T-helper 2 cell (primary cell): Measurements from ENCODE around the gene FCHSD2.
"Not testable (repeated sequence)": the region's sequence is repeated elsewhere in the genome, so short reads cannot be mapped to it uniquely, and the experiment has no call there.

Experiments
- DNase-seq, 5 experiments: peaks; one replicate each; pipeline versions ENCODE4 v3.0.0 to v3.0.0-alpha.2; 2012 to 2022

The FCHSD2 gene

GRCh38 chr11:72920001-72920400 is 222.1 kb downstream of the FCHSD2 start:
- no peak for DNase-seq

DNA sequence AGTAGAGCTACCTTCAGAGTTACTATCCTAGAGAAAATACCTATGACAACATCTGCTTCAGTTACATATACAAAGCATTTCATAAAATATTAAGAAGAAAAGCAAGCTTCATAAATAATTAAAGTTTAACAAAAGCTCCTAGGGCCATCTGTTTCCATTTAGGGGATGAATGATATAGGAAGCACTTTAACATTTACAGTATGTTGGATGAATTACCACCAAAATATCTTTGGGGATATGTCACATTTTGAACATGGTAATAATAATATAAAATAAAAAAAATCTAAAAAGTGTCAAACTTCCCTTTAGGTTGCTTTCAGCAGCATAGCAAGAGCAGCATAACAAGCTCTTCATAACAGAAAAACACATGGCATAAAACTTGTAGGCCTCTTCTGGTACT is 223.3 kb downstream of the FCHSD2 start:
- no peak for DNase-seq

GRCh38 chr11:72912253-72912652 is 229.9 kb downstream of the FCHSD2 start:
- no peak for DNase-seq

DNA sequence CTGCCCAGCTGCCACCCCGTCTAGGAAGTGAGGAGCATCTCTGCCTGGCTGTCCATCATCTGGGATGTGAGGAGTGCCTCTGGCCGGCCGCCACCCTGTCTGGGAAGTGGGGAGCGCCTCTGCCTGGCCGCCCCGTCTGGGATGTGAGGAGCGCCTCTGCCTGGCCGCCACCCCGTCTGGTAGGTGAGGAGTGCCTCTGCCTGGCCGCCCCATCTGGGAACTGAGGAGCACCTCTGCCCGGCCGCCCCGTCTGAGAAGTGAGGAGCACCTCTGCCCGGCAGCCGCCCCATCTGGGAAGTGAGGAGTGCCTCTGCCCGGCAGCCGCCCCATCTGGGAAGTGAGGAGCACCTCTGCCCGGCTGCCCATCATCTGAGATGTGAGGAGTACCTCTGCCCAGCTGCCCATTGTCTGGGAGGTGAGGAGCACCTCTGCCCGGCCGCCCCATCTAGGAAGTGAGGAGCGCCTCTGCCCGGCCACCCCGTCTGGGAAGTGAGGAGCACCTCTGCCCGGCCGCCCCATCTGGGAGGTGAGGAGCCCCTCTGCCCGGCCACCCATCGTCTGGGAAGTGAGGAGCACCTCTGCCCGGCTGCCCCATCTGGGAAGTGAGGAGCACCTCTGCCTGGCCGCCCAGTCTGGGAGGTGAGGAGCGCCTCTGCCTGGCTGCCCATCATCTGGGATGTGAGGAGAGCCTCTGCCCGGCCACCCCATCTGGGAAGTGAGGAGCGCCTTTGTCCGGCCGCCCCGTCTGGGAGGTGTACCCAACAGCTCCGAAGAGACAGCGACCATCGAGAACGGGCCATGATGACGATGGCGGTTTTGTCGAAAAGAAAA is 232.3 kb downstream of the FCHSD2 start:
- DNase-seq = not testable (repeated sequence)

DNA sequence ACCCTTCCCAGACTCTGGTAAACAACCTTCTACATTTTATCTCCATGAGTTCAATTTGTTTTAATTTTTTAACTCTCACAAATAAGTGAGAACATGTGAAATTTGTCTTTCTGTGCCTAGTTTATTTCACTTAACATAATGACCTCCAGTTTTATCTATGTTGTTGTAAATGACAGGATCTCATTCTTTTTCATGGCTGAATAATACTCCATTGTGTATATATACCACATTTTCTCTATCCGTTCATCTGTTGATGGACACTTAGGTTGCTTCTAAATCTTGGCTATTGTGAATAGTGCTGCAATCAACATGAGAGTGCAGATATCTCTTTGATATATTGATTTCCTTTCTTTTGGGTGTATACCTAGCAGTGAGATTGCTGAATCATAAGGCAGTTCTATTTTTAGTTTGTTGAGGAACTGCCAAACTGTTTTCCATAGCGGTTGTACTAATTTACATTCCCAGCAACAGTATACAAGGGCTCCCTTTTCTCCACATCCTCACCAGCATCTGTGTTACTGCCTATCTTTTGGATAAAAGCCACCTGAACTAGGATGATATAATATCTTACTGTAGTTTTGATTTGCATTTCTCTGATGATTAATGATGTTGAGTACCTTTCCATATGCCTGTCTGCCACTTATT is 234.0 kb downstream of the FCHSD2 start:
- DNase-seq = no peak

GRCh38 chr11:72904016-72904415 is 238.1 kb downstream of the FCHSD2 start:
- DNase-seq = no peak

GRCh38 chr11:72901374-72901773 is 240.7 kb downstream of the FCHSD2 start:
- no peak for DNase-seq

DNA sequence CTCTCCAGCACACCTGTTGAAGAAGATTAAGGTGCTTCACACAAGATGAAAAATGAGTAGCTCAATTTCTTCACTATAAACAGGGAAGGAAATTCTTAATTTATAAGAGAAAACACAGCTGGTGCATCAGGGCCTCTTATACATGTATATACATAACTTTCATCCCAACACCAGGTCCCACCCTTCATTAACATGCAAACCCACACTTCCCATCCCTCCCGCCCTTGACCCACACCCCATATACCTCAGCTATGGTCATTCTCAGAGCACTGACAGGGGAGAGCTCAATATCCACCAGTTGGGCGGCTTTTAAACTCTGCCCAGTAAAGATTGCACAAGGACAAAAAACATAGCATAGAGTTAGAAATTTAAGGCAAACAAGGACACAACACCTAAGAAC is 242.1 kb downstream of the FCHSD2 start:
- no peak for DNase-seq

DNA sequence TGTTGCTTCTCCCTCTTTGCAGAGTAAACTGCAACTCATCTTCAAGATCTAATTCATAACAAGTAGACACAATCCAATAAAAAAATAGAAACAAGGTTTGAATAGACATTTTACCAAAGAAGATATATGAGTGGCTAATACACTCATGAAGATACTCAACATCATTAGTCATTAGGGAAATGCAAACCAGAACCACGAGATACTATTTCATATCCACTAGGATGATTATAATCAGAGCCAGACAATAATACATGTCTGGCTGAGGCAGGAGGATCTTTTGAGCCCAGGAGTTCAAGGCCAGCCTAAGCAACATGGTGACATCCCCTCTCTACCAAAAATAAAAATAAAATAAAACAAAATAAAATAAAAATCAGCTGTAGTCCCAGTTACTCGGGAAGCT is 242.9 kb downstream of the FCHSD2 start:
- no peak for DNase-seq

GRCh38 chr11:72897506-72897905 is 244.6 kb downstream of the FCHSD2 start:
- no peak for DNase-seq

- no peak for DNase-seq
Measured at GRCh38 chr11:72896431-72896830, 245.7 kb downstream of the FCHSD2 start.

DNA sequence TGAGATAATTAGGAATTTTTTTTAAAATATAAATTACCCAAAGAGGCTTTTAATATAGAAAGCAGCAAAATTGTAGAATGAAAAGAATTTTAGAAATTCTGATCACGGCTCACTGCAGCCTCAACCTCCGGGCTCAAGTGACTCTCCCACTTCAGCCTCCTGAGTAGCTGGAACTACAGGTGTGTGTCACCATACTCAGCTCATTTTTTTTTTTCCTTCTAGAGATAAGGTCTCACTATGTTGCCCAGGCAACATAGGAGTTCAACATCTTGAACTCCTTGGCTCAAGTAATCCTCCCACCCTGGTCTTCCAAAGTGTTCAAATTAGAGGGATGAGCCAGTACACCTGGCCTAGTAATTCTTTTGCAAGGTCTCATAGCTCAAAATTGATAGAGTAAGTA is 251.2 kb downstream of the FCHSD2 start:
- no peak for DNase-seq

GRCh38 chr11:72886619-72887018 is 255.5 kb downstream of the FCHSD2 start:
- no peak for DNase-seq

DNA sequence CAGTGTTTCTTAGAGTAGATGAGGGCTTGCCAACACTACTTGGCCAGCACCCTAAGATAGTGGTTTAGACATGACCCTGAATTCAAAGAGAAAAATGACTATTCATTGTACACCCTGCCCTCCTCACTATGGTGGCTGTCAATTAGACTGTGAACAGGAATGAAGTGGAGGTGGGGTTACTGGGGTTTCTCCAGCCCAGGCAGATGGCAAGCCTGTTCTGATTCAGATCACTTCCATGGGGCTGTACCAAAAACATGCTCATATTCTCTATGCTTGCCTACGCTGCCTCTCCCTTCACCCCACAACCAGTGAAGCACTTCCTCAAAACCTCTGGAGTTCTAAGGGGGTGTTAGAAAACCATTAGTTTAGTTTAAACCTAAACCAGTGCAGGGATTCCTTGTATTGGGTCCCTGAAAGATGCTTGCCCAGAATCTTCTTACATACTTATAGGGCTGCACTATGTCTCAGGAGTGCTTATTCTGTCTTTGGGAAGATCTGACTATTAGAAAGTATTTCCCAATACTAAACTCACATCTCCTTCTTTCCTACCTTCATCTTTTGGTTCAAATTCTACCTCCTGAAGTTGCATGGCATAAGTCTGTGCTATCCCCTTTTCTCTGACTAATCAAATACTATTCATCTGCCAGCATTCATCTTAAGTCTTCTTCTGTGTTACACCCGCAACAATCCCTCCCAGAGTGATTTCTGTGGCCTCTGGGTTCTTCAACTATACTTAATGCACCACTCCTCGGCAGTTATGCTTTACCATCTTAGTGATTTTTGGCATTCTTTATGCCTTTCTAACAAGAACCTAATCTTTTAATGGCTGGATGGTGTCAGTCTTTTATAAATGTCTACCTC is 256.1 kb downstream of the FCHSD2 start:
- no peak for DNase-seq

- no peak for DNase-seq
Measured at GRCh38 chr11:72876147-72876546, 266.0 kb downstream of the FCHSD2 start.

DNA sequence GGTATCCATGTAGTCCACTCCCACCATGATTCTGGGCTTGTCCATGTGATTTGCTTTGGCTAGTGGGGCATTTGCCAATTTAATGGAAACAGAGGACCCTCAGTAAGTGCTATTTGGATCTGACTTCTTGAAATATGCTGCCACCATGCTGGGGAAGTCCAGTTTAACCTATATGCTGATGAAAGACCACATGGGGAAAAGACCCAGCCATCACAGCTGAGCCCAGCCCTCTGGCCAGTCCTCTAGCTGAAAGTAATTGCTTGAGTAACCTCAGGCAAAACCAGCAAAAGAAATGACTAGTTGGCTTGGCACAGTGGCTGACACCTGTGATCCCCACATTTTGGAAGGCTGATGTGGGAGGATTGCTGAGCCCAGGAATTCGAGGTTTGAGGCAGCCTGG is 266.4 kb downstream of the FCHSD2 start:
- DNase-seq = no peak

DNA sequence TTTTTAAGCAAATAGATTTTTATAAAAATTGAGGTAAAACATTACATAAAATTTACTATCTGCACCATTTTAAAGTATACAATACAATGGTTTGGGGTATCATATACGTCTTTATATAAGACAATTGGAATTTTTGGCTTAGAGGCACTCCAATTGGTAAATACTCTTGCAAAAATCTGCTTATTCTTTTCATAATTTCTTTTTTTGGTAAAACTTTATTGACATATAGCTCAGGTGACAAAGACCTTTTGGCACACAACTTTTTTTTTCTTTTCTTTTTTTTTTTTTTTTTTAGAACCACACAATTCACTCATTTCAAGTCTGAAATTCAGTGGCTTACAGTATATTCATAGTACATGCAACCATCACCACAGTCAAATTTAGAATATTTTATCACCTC is 270.1 kb downstream of the FCHSD2 start:
- no peak for DNase-seq

- DNase-seq = no peak
Measured at GRCh38 chr11:72871119-72871518, 271.0 kb downstream of the FCHSD2 start.

DNA sequence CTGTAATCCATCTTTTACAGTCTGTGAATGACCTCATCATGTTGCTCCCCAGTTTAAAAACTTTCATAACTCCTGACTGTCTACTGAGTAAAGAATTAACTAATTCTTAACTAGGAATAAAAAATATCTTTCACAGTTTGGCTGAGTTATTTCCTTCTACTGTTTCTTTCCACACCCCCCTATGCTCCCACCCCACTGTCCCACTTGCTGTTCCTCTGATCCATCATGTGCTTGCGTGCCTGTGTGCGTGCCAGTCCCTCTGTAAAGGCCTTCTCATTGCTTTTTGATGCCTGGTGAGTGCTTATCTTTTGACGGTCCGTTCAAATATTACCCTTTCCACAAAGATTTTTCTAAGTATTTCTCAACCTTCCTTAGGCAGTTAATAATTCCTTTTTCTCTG is 272.3 kb downstream of the FCHSD2 start:
- no peak for DNase-seq

GRCh38 chr11:72867970-72868369 is 274.1 kb downstream of the FCHSD2 start:
- no peak for DNase-seq

DNA sequence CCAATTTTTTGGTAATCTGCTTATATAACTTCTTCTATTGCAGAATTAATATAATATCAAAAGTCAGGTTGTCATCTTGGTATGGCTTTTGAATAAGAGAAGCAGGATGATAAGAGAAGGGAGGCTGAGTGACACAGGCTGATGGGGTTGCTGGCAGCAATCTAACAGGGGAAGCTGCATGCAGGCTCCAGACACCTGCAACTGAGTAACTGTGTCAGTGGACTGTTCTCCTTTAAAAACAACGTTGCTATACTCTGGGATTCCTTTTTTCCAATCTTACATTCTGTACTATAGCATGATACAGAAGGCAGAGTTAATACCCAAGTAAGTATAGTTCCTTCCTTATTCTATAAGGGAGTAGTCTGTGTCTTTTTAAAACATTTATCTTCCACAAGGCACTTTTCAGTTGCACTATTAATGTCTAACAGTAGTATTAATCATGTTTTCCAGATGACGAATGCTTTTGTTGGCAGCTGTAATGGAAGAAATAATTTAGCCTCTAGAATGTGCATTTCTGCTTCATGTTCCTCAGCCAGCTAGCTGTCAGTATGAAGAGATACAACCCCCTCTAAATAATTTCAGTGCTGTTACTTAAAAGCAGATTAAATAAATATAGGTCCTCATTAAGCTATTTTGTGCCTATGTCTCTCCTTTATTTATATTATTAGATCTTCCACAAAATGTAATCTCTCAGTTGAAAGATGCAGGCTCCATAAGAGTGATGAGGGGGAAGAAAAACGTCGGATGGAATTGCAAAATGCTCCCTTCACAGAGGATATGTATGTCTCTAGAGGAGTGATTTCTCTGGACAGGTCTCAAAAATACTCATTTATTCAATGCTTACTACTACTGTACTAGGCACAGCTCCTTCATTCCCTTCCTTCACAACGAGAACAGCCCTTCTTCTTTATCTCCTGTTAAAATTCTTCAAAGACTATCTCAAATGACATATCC is 277.1 kb downstream of the FCHSD2 start:
- DNase-seq = no peak

DNA sequence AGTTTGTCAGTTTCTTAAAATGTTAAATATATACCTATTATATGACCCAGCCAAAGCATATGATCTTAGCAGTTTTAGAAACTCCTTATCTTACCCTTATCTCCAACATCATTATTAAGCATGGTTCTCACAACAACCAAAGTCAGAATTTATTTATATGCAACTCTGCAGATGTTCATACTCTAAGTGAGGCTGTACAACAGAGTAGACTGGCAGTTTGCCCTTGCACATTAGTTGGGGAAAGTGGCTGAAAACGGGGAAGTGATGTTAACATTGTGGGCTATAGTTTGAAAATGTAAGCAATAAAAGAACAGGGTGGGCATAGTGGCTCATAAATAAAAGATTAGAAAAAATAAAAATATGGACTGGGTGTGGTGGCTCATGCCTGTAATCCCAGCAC is 278.2 kb downstream of the FCHSD2 start:
- no peak for DNase-seq
